HG03159 (cell line): Measurements from ENCODE around the gene USP20.

Source experiments
- ATAC-seq: cut with Tn5 transposase; IDR thresholded peaks from one replicate; pipeline ENCODE4 v1.9.1; 2021; ENCODE audit warnings: mild to moderate bottlenecking, moderate library complexity; ENCODE audit not compliant: unreplicated experiment

Gene USP20

GRCh38 chr9:129874261-129875101 is 39.2 kb downstream of the USP20 start:
- ATAC-seq, result no peak

- ATAC-seq, result no peak
Observed at GRCh38 chr9:129875181-129875611, 39.9 kb downstream of the USP20 start.

- ATAC-seq, result no peak
Observed at GRCh38 chr9:129875687-129876395, 40.6 kb downstream of the USP20 start.

- ATAC-seq, result no peak
Observed at GRCh38 chr9:129876815-129877214, 41.6 kb downstream of the USP20 start.

GRCh38 chr9:129878291-129878690 is 43.0 kb downstream of the USP20 start:
- no peak for ATAC-seq

- no peak for ATAC-seq
Observed at GRCh38 chr9:129879103-129879699, 43.9 kb downstream of the USP20 start.

- no peak for ATAC-seq
Observed at GRCh38 chr9:129879991-129880653, 44.9 kb downstream of the USP20 start.

- ATAC-seq, result no peak
Observed at GRCh38 chr9:129880654-129881546, 45.6 kb downstream of the USP20 start.

GRCh38 chr9:129881547-129882324 is 46.5 kb downstream of the USP20 start:
- no peak for ATAC-seq

GRCh38 chr9:129884220-129885017 is 49.2 kb downstream of the USP20 start:
- ATAC-seq, result peak; percentile 44

- ATAC-seq, result no peak
Observed at GRCh38 chr9:129885018-129885669, 49.9 kb downstream of the USP20 start.

- peak; percentile 27 for ATAC-seq
Observed at GRCh38 chr9:129885670-129886106, 50.4 kb downstream of the USP20 start.

GRCh38 chr9:129886226-129887174 is 51.2 kb downstream of the USP20 start:
- no peak for ATAC-seq

- ATAC-seq, result no peak
Observed at GRCh38 chr9:129887334-129888292, 52.4 kb downstream of the USP20 start.

GRCh38 chr9:129888293-129889121 is 53.2 kb downstream of the USP20 start:
- peak; percentile 50 for ATAC-seq
